A673 (cell line): ENCODE data around the gene RNPEPL1. TPM values are rescaled to one million over a fixed set of nuclear protein-coding genes. Genes with fewer than 3 reads are reported as not detected.

Experiments
- BruUV-seq: library from RNA; stranded (reverse); fragments of 400-500 nt; replicated peaks from 2 replicates; lab custom pipeline; 2021; lab: Mats Ljungman, UMichigan
- CTCF ChIA-PET: fragments of 300-600 bp; sonication (Branson Sonifier 250); formaldehyde crosslinking; loops from one replicate; lab custom pipeline; 2022; ENCODE audit warnings: antibody characterized with exemption; lab: Charles Lee
- POLR2A ChIA-PET: fragments of 300-600 bp; sonication (Branson Sonifier 250); formaldehyde crosslinking; loops from one replicate; lab custom pipeline; 2022; ENCODE audit warnings: antibody characterized with exemption; ENCODE audit not compliant: low non-redundant PET; lab: Charles Lee
- DNase-seq: peaks from one replicate; pipeline ENCODE4 v3.0.0-alpha.2; 2015; ENCODE audit warnings: low spot score
- H3K27ac ChIP-seq: fragments of 200-600 bp; sonication (generic); 2 replicates; pipeline ENCODE4 v1.5.1; 2016; ENCODE audit warnings: mixed run types, low read depth, mild to moderate bottlenecking, mixed read lengths, antibody characterized with exemption, low read length; ENCODE audit not compliant: poor library complexity, severe bottlenecking
- H3K27me3 ChIP-seq: fragments of 200-600 bp; sonication (generic); replicated peaks from 2 replicates; pipeline ENCODE4 v1.6.1; 2017; ENCODE audit warnings: mixed run types, low read depth, mild to moderate bottlenecking, mixed read lengths, antibody characterized with exemption, low read length; ENCODE audit not compliant: insufficient read depth, poor library complexity
- H3K36me3 ChIP-seq: fragments of 200-600 bp; sonication (generic); 2 replicates; pipeline ENCODE4 v1.6.1; 2016; ENCODE audit warnings: mixed run types, mild to moderate bottlenecking, mixed read lengths, antibody characterized with exemption, low read length; ENCODE audit not compliant: insufficient read depth, poor library complexity, severe bottlenecking
- H3K4me1 ChIP-seq: fragments of 200-600 bp; sonication (generic); 2 replicates; pipeline ENCODE4 v1.6.1; 2017; ENCODE audit warnings: mixed run types, mild to moderate bottlenecking, mixed read lengths, antibody characterized with exemption, low read length; ENCODE audit not compliant: insufficient read depth, poor library complexity, severe bottlenecking
- H3K4me3 ChIP-seq: fragments of 200-600 bp; sonication (generic); 2 replicates; pipeline ENCODE4 v1.5.1; 2016; ENCODE audit warnings: low read depth, mixed run types, mild to moderate bottlenecking, mixed read lengths, low read length; ENCODE audit not compliant: poor library complexity, severe bottlenecking
- H3K9me3 ChIP-seq: fragments of 200-600 bp; sonication (generic); 2 replicates; pipeline ENCODE4 v1.6.1; 2016; ENCODE audit warnings: mixed run types, low read depth, mild to moderate bottlenecking, mixed read lengths, antibody characterized with exemption, low read length; ENCODE audit not compliant: poor library complexity, severe bottlenecking
- EZH2 ChIP-seq: fragments of 200-600 bp; sonication (generic); IDR thresholded peaks from 2 replicates; pipeline ENCODE4 v1.6.1; 2017; ENCODE audit warnings: borderline replicate concordance, low read depth, mild to moderate bottlenecking, mixed read lengths, antibody characterized with exemption, low read length; ENCODE audit not compliant: poor library complexity, severe bottlenecking
- intact Hi-C: fragments of 100-400 bp; cut with micrococcal nuclease; formaldehyde crosslinking; loops from one replicate; pipeline ENCODE4 v1.10.0; 2022; ENCODE audit not compliant: unreplicated experiment
- total RNA-seq: library from RNA; stranded (reverse); gene quantifications from 2 replicates; pipeline ENCODE4 v1.2.3, GENCODE V29; 2021
- TF ChIP-seq, protein P1 (sequence below): fragments of 300-800, 200-600 bp; sonication (generic); conservative IDR thresholded peaks from 2 replicates; pipeline ENCODE4 v1.5.1; 2017; ENCODE audit warnings: low read depth, mild to moderate bottlenecking, antibody characterized with exemption, low read length, moderate library complexity, mixed read lengths

The RNPEPL1 gene
- total RNA-seq, 1 experiment from 2014 or later, result 26.5 TPM

DNA sequence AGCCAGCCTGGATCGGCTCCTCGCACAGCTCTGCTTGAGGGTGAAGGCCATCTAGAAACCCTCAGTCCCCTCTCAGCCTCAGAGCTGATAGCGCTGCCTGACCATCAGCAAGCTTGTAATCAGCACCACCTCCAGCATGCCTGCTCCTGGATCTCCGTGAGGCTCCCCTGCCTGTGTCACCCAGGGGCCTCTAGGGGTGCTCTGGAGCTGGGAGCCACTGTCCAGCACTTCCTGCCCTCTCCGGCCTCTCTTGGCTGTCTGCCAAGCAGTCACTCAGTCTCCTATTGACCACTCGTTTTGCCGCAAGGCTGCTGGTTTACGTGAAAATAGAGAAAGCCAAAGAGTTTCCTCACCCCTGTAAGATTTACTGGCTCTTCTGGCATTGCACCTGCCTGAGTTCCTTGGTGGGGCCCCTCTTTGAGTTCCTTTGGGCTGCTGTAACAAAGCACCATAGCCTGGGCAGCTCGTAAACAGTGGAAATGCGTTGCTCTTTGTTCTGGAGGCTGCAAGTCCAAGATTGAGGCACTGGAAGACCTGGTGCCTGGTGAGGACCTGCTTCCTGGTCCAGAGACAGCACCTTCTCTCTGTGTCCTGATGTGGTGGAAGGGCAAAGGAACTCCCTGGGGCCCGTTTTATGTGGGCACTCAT lies 36.1 kb downstream of the RNPEPL1 start:
- POLR2A ChIA-PET, result no interaction called here
- no peak overlapping the region for H3K27ac ChIP-seq
- DNase-seq, result no peak

DNA sequence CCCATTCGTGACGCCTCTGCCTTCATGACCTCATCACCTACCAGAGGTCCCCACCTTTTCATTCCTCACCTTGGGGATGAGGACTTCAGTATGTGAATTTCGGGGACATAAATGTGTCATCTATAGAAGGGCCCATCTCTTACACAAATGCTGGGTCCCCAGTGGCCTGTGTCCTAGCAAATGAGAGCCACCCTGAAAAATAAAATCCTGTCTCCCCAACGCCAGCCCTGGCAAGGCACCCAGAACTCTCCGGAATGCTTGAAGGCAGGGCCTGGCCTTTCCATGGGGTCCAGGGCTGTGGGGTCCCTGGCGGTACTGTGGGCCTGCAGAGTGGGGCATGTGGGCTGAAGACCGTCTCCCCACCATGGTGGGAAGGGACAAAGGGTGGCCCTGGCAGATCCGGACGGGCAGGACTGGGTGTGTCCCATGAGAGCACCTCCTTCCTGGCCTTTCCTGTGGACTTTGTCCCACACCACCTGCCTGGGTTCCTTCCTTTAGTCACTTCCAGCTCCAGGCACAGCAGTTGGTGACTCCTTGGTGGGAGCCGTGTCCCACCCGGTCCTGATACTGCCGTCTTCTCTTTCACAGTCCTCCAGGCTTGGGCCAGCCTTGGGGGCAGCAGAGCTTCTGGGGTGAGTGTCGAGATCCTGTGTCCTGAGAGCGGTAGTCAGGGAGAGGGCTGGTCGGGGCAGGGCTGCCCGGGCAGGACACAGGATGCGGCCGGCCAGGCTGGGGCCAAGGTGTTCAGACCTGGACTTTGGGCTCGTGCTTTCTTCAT lies 36.8 kb downstream of the RNPEPL1 start:
- Histone ChIP-seq H3K27ac (no peak overlapping the region), H3K36me3 (no peaks in the 10 kb centered on the region), H3K27me3 (no peaks in the 10 kb centered on the region), H3K4me3 (no peak overlapping the region), H3K9me3 (no peaks in the 10 kb centered on the region), H3K4me1 (no peaks in the 10 kb centered on the region)
- intact Hi-C loops, result no loop called here
- POLR2A ChIA-PET, result no interaction called here
- no TSS peak for BruUV-seq
- TF ChIP-seq, protein P1, sequence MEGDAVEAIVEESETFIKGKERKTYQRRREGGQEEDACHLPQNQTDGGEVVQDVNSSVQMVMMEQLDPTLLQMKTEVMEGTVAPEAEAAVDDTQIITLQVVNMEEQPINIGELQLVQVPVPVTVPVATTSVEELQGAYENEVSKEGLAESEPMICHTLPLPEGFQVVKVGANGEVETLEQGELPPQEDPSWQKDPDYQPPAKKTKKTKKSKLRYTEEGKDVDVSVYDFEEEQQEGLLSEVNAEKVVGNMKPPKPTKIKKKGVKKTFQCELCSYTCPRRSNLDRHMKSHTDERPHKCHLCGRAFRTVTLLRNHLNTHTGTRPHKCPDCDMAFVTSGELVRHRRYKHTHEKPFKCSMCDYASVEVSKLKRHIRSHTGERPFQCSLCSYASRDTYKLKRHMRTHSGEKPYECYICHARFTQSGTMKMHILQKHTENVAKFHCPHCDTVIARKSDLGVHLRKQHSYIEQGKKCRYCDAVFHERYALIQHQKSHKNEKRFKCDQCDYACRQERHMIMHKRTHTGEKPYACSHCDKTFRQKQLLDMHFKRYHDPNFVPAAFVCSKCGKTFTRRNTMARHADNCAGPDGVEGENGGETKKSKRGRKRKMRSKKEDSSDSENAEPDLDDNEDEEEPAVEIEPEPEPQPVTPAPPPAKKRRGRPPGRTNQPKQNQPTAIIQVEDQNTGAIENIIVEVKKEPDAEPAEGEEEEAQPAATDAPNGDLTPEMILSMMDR, result no peak
- TF ChIP-seq EZH2, result no peak
- DNase-seq, result no peak
- CTCF ChIA-PET, result no interaction called here

More for the DNA sequence above, 36.1 kb downstream of the RNPEPL1 start:
- intact Hi-C loops, result no loop called here
- CTCF ChIA-PET, result no interaction called here
- Histone ChIP-seq H3K4me1 (no peaks in the 10 kb centered on the region), H3K4me3 (no peak overlapping the region), H3K27me3 (no peaks in the 10 kb centered on the region), H3K9me3 (no peaks in the 10 kb centered on the region), H3K36me3 (no peaks in the 10 kb centered on the region)
- BruUV-seq, result no TSS peak
- no peak for TF ChIP-seq EZH2
- TF ChIP-seq, protein P1, result no peak

DNA sequence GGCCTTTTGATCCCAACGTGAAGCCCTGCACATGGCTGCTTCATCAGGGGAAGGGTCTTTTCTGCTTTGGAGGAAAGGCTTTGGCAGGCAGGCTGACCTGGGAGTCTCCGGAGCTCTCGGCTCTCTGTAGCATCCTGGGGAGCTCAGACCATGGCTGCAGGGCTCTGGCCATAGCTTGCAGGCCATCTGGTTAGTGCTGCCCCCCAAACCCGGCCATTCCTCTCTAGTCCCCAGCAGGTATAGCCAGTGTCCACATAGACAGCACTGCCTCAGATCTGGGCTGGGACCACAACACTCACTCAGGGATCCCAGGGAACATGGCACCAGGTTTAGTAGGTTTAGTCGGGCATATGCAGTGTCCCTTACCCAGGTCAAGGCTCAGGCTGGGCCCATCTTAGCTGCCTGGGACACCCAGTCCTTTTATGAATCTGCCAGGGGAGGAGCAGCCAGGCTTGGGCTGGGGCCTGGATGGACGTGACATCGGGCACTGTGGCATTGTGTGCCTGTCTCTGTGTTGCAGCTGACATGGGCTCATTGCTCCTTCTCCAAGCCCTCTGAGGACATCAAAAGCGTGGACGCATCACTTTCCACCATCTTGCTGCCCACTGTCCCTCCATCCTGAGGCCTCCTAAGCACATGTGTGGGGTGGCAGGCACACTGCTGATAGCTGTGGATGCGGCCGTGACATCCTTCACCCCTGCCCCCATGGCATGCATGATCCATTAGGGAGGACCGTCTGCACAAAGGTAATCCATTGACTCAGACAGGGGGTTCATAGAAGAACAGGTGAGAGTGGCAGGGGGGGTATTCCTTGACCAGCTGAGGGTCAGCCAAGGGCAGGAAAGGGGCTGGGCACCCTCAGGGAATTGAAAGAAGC lies 37.8 kb downstream of the RNPEPL1 start:
- Histone ChIP-seq H3K27ac (no peak overlapping the region), H3K4me1 (no peaks in the 10 kb centered on the region), H3K9me3 (no peaks in the 10 kb centered on the region), H3K36me3 (no peaks in the 10 kb centered on the region), H3K27me3 (no peaks in the 10 kb centered on the region), H3K4me3 (no peak overlapping the region)
- TF ChIP-seq, protein P1, result no peak
- no peak for TF ChIP-seq EZH2
- POLR2A ChIA-PET, result no interaction called here
- BruUV-seq, result no TSS peak
- CTCF ChIA-PET, result no interaction called here
- no peak for DNase-seq
- intact Hi-C loops, result no loop called here
